ENCODE results near the gene FECH. TPM values are rescaled to one million over a fixed set of nuclear protein-coding genes. Genes with fewer than 3 reads are reported as not detected.
"Not testable (repeated sequence)": the region's sequence is repeated elsewhere in the genome, so short reads cannot be mapped to it uniquely, and the experiment has no call there.

Gene FECH
- total and polyA plus RNA-seq, 4 experiments from 2014 or later = 14.8 to 19.7 (median 16.0) TPM

- ChIA-PET CTCF (ENCODE audit: partially characterized antibody) (no interaction called here), POLR2A (ENCODE audit: partially characterized antibody) (no interaction called here)
- no peaks in the 10 kb centered on the region for H3K27me3 ChIP-seq (ENCODE audit: insufficient read depth, low read length)
- H3K4me1 Mint-ChIP-seq = no peaks in the 10 kb centered on the region
- H3K4me1 ChIP-seq (ENCODE audit: insufficient read depth, low read length) = no peaks in the 10 kb centered on the region
- H3K36me3 ChIP-seq (ENCODE audit: insufficient read depth, low read length) = no peaks in the 10 kb centered on the region
- DNase-seq = no peak
- no peak overlapping the region for H3K27ac ChIP-seq (ENCODE audit: low read depth, low read length)
- H3K9me3 Mint-ChIP-seq = peaks cover 0 to 2% (median 0%) of the 10 kb centered on the region in 8 donors
- intact Hi-C loops (cut with micrococcal nuclease) = no loop called here
- H3K27ac Mint-ChIP-seq = no peak overlapping the region
- H3K9me3 ChIP-seq (ENCODE audit: control insufficient read depth in 1 of 2, low read length in 2 of 2) = no peaks in the 10 kb centered on the region
- no peak overlapping the region for H3K4me3 Mint-ChIP-seq
- no peak overlapping the region for H3K4me3 ChIP-seq (ENCODE audit: low read length in 2 of 2)
- H3K36me3 Mint-ChIP-seq = no peaks in the 10 kb centered on the region
- no peaks in the 10 kb centered on the region for H3K27me3 Mint-ChIP-seq
Observed at GRCh38 chr18:57533868-57534510, 52.5 kb downstream of the FECH start.

GRCh38 chr18:57533006-57533867 is 53.3 kb downstream of the FECH start:
- intact Hi-C loops (cut with micrococcal nuclease) = no loop called here
- Mint-ChIP-seq H3K4me3 (no peak overlapping the region), H3K36me3 (no peaks in the 10 kb centered on the region), H3K27ac (no peak overlapping the region), H3K4me1 (no peaks in the 10 kb centered on the region), H3K27me3 (no peaks in the 10 kb centered on the region), H3K9me3 (peaks cover 0 to 2% (median 0%) of the 10 kb centered on the region in 8 donors)
- ChIA-PET CTCF (ENCODE audit: partially characterized antibody) (no interaction called here), POLR2A (ENCODE audit: partially characterized antibody) (no interaction called here)
- no peaks in the 10 kb centered on the region for H3K4me1 ChIP-seq (ENCODE audit: insufficient read depth, low read length)
- DNase-seq = no peak
- H3K4me3 ChIP-seq (ENCODE audit: low read length in 2 of 2) = no peak overlapping the region
- H3K9me3 ChIP-seq (ENCODE audit: control insufficient read depth in 1 of 2, low read length in 2 of 2) = no peaks in the 10 kb centered on the region
- no peak overlapping the region for H3K27ac ChIP-seq (ENCODE audit: low read depth, low read length)
- no peaks in the 10 kb centered on the region for H3K27me3 ChIP-seq (ENCODE audit: insufficient read depth, low read length)
- H3K36me3 ChIP-seq (ENCODE audit: insufficient read depth, low read length) = no peaks in the 10 kb centered on the region

- no peaks in the 10 kb centered on the region for H3K9me3 ChIP-seq (ENCODE audit: control insufficient read depth in 1 of 2, low read length in 2 of 2)
- H3K4me3 ChIP-seq (ENCODE audit: low read length in 2 of 2) = no peak overlapping the region
- no peaks in the 10 kb centered on the region for H3K27me3 Mint-ChIP-seq
- H3K4me1 ChIP-seq (ENCODE audit: insufficient read depth, low read length) = no peaks in the 10 kb centered on the region
- no peak for DNase-seq
- intact Hi-C loops (cut with micrococcal nuclease) = no loop called here
- ChIA-PET POLR2A (ENCODE audit: partially characterized antibody) (no interaction called here), CTCF (ENCODE audit: partially characterized antibody) (no interaction called here)
- no peaks in the 10 kb centered on the region for H3K4me1 Mint-ChIP-seq
- no peaks in the 10 kb centered on the region for H3K36me3 ChIP-seq (ENCODE audit: insufficient read depth, low read length)
- H3K27ac ChIP-seq (ENCODE audit: low read depth, low read length) = no peak overlapping the region
- no peaks in the 10 kb centered on the region for H3K27me3 ChIP-seq (ENCODE audit: insufficient read depth, low read length)
- H3K36me3 Mint-ChIP-seq = no peaks in the 10 kb centered on the region
- H3K27ac Mint-ChIP-seq = no peak overlapping the region
- no peaks in the 10 kb centered on the region for H3K9me3 Mint-ChIP-seq
- H3K4me3 Mint-ChIP-seq = no peak overlapping the region
Observed at GRCh38 chr18:57529151-57529550, 57.4 kb downstream of the FECH start.

- Mint-ChIP-seq H3K27me3 (no peaks in the 10 kb centered on the region), H3K4me1 (no peaks in the 10 kb centered on the region), H3K4me3 (no peak overlapping the region), H3K36me3 (no peaks in the 10 kb centered on the region), H3K9me3 (no peaks in the 10 kb centered on the region), H3K27ac (no peak overlapping the region)
- Histone ChIP-seq H3K4me3 (ENCODE audit: low read length in 2 of 2) (no peak overlapping the region), H3K27ac (ENCODE audit: low read depth, low read length) (no peak overlapping the region), H3K4me1 (ENCODE audit: insufficient read depth, low read length) (no peaks in the 10 kb centered on the region), H3K36me3 (ENCODE audit: insufficient read depth, low read length) (no peaks in the 10 kb centered on the region), H3K9me3 (ENCODE audit: control insufficient read depth in 1 of 2, low read length in 2 of 2) (no peaks in the 10 kb centered on the region), H3K27me3 (ENCODE audit: insufficient read depth, low read length) (no peaks in the 10 kb centered on the region)
- intact Hi-C loops (cut with micrococcal nuclease) = no loop called here
- ChIA-PET POLR2A (ENCODE audit: partially characterized antibody) (no interaction called here), CTCF (ENCODE audit: partially characterized antibody) (no interaction called here)
- DNase-seq = no peak
Observed at GRCh38 chr18:57527556-57528229, 58.8 kb downstream of the FECH start.

GRCh38 chr18:57523171-57523956 is 63.1 kb downstream of the FECH start:
- Histone ChIP-seq H3K27me3 (ENCODE audit: insufficient read depth, low read length) (no peaks in the 10 kb centered on the region), H3K4me3 (ENCODE audit: low read length in 2 of 2) (no peak overlapping the region), H3K4me1 (ENCODE audit: insufficient read depth, low read length) (no peaks in the 10 kb centered on the region), H3K27ac (ENCODE audit: low read depth, low read length) (no peak overlapping the region), H3K9me3 (ENCODE audit: control insufficient read depth in 1 of 2, low read length in 2 of 2) (no peaks in the 10 kb centered on the region), H3K36me3 (ENCODE audit: insufficient read depth, low read length) (no peaks in the 10 kb centered on the region)
- intact Hi-C loops (cut with micrococcal nuclease) = no loop called here
- DNase-seq = no peak
- ChIA-PET CTCF (ENCODE audit: partially characterized antibody) (no interaction called here), POLR2A (ENCODE audit: partially characterized antibody) (no interaction called here)
- H3K9me3 Mint-ChIP-seq = peaks cover 0 to 2% (median 0%) of the 10 kb centered on the region in 8 donors
- H3K36me3 Mint-ChIP-seq = no peaks in the 10 kb centered on the region
- H3K27me3 Mint-ChIP-seq = peaks cover 0 to 4% of the 10 kb centered on the region in 2 donors
- no peak overlapping the region for H3K4me3 Mint-ChIP-seq
- H3K4me1 Mint-ChIP-seq = no peaks in the 10 kb centered on the region
- H3K27ac Mint-ChIP-seq = no peak overlapping the region

GRCh38 chr18:57522348-57522747 is 64.2 kb downstream of the FECH start:
- H3K4me1 ChIP-seq (ENCODE audit: insufficient read depth, low read length); H3K9me3 ChIP-seq (ENCODE audit: control insufficient read depth in 1 of 2, low read length in 2 of 2); H3K36me3 ChIP-seq (ENCODE audit: insufficient read depth, low read length); H3K27me3 Mint-ChIP-seq; intact Hi-C loops (cut with micrococcal nuclease); DNase-seq; POLR2A ChIA-PET (ENCODE audit: partially characterized antibody); H3K9me3 Mint-ChIP-seq; H3K27ac Mint-ChIP-seq; H3K4me3 Mint-ChIP-seq; H3K4me3 ChIP-seq (ENCODE audit: low read length in 2 of 2); H3K4me1 Mint-ChIP-seq; H3K36me3 Mint-ChIP-seq; H3K27me3 ChIP-seq (ENCODE audit: insufficient read depth, low read length); CTCF ChIA-PET (ENCODE audit: partially characterized antibody); H3K27ac ChIP-seq (ENCODE audit: low read depth, low read length): not testable (repeated sequence)
